Muscle of arm (tissue), 12 donors: ENCODE measurements around the gene DLGAP1. TPM values are rescaled to one million over a fixed set of nuclear protein-coding genes. Genes with fewer than 3 reads are reported as not detected.
"Not testable (repeated sequence)": the region's sequence is repeated elsewhere in the genome, so short reads cannot be mapped to it uniquely, and the experiment has no call there.

ENCODE experiments used
- DNase-seq: peaks from one replicate; pipeline ENCODE4 v3.0.0-alpha.2; 2013
- polyA plus RNA-seq, 12 donors: library from polyadenylated mRNA; unstranded; fragments of 120-200 nt; gene quantifications; one replicate each; pipeline ENCODE4 v1.2.1, GENCODE V29; 2013; ENCODE audit not compliant: insufficient read length in 12 of 12

The DLGAP1 gene
- polyA plus RNA-seq, 12 donors: 1.4 to 3.5 (median 2.5) TPM; not detected in 2

GRCh38 chr18:4391859-4392258, 63.2 kb downstream of the DLGAP1 start:
- DNase-seq: no peak

GRCh38 chr18:4385876-4386275, 69.2 kb downstream of the DLGAP1 start:
- no peak for DNase-seq

GRCh38 chr18:4384932-4385331, 70.2 kb downstream of the DLGAP1 start:
- DNase-seq: no peak

- no peak for DNase-seq
Measured at GRCh38 chr18:4374564-4374963, 80.5 kb downstream of the DLGAP1 start.

GRCh38 chr18:4369705-4370104, 85.4 kb downstream of the DLGAP1 start:
- no peak for DNase-seq

GRCh38 chr18:4360221-4360715, 94.8 kb downstream of the DLGAP1 start:
- no peak for DNase-seq

- no peak for DNase-seq
Measured at GRCh38 chr18:4358618-4359017, 96.5 kb downstream of the DLGAP1 start.

- no peak for DNase-seq
Measured at GRCh38 chr18:4357579-4357978, 97.5 kb downstream of the DLGAP1 start.

- no peak for DNase-seq
Measured at GRCh38 chr18:4356929-4357328, 98.2 kb downstream of the DLGAP1 start.

GRCh38 chr18:4353853-4354418, 101.2 kb downstream of the DLGAP1 start:
- DNase-seq: no peak

- peak; percentile 14 for DNase-seq
Measured at GRCh38 chr18:4352746-4353551, 102.2 kb downstream of the DLGAP1 start.

GRCh38 chr18:4351005-4351404, 104.1 kb downstream of the DLGAP1 start:
- DNase-seq: no peak

- DNase-seq: no peak
Measured at GRCh38 chr18:4335386-4335785, 119.7 kb downstream of the DLGAP1 start.

GRCh38 chr18:4333043-4333442, 122.1 kb downstream of the DLGAP1 start:
- DNase-seq: no peak

GRCh38 chr18:4319738-4320677, 135.1 kb downstream of the DLGAP1 start:
- no peak for DNase-seq

- DNase-seq: no peak
Measured at GRCh38 chr18:4318311-4318710, 136.8 kb downstream of the DLGAP1 start.

- not testable (repeated sequence) for DNase-seq
Measured at GRCh38 chr18:4311945-4312344, 143.2 kb downstream of the DLGAP1 start.

- DNase-seq: no peak
Measured at GRCh38 chr18:4311136-4311535, 144.0 kb downstream of the DLGAP1 start.

- DNase-seq: no peak
Measured at GRCh38 chr18:4309227-4309626, 145.9 kb downstream of the DLGAP1 start.

- DNase-seq: no peak
Measured at GRCh38 chr18:4308576-4308975, 146.5 kb downstream of the DLGAP1 start.

GRCh38 chr18:4299395-4299794, 155.7 kb downstream of the DLGAP1 start:
- no peak for DNase-seq

- no peak for DNase-seq
Measured at GRCh38 chr18:4293337-4293736, 161.8 kb downstream of the DLGAP1 start.
